Ramos (cell line): ENCODE measurements around the gene WWC1.
"Not testable (repeated sequence)": the region's sequence is repeated elsewhere in the genome, so short reads cannot be mapped to it uniquely, and the experiment has no call there.

Source experiments
- in situ Hi-C: fragments of 300-500 bp; cut with MboI; formaldehyde crosslinking; loops from one replicate; pipeline ENCODE4 v1.14.3; 2022; ENCODE audit warnings: low sequenced_read_pairs; ENCODE audit not compliant: unreplicated experiment

WWC1 gene

GRCh38 chr5:168327994-168328393 lies 36.5 kb downstream of the WWC1 start:
- in situ Hi-C loops = no loop called here

- in situ Hi-C loops = no loop called here
These were observed 37.4 kb downstream of the WWC1 start for GRCh38 chr5:168328814-168329213.

GRCh38 chr5:168329302-168329701 lies 37.9 kb downstream of the WWC1 start:
- in situ Hi-C loops = no loop called here

- in situ Hi-C loops = no loop called here
These were observed 40.6 kb downstream of the WWC1 start for GRCh38 chr5:168332042-168332441.

- in situ Hi-C loops = no loop called here
These were observed 42.8 kb downstream of the WWC1 start for GRCh38 chr5:168334280-168334679.

GRCh38 chr5:168334695-168335094 lies 43.2 kb downstream of the WWC1 start:
- in situ Hi-C loops = no loop called here

DNA sequence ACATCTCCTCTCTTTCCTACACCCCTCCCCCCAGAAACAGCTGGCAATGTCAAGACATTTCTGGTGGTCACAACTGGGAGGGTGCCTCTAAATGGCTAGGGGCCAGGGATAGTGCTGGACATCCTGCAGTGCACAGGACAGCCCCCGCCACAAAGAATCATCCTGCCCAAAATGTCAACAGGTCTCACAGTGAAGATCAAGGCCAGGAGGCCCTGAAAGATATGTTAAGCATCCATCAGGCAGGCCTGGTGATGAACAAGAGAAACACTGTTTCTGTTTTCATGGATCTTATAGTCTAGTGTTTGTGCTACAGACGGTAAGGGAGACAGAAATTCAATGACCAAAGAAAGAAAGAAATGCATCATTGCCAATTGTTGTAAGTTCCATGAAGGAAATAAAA lies 45.9 kb downstream of the WWC1 start:
- in situ Hi-C loops = no loop called here

DNA sequence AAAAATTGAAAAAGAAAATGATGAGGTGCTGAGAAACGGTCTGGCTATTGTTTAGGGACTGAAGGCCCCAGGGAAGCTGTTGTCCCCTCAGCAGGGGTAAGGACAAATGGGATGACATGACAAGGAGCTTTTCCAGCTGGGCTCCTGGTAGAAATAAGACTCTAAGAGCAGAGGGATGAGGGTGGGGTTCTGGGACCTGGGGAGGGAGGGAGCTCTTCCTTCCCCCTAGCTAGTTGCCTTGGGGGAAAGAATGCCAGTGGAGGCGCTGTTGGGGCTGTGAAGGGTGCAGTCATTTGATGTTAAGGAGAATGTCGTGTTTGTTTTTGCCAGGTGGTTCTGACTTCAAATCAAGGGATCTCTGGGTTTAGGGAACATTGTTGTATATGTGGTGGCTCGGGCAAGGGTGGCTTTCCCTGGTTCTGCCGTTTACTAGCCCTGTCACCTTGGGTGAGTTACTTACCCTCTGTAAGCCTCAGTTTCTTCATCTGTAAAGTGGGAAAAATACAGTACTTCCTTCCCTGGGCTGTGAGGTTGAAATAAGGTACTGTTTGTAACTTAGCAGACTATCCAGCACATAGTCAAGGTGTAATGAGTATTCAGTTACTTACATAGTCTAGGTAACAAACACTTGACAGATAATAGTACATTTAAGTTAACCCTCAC lies 47.8 kb downstream of the WWC1 start:
- in situ Hi-C loops = no loop called here

GRCh38 chr5:168339772-168340140 lies 48.3 kb downstream of the WWC1 start:
- in situ Hi-C loops = not testable (repeated sequence)

DNA sequence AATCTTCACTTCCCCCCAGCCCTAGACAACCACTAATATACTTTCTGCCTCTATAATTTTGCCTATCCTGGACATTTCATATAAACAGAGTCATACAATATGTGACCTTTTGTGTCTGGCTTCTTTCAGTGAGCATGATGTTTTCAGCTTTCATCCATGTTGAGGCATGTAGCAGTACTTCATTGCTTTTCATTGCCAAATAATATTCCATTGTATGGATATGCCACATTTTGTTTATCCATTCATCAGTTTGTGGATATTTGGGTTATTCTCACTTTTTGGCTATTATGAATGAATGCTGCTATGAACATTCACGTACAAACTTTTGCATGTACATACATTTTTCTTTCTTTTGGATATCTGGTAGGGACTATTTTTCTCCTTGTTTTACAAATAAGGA lies 49.0 kb downstream of the WWC1 start:
- in situ Hi-C loops = no loop called here

DNA sequence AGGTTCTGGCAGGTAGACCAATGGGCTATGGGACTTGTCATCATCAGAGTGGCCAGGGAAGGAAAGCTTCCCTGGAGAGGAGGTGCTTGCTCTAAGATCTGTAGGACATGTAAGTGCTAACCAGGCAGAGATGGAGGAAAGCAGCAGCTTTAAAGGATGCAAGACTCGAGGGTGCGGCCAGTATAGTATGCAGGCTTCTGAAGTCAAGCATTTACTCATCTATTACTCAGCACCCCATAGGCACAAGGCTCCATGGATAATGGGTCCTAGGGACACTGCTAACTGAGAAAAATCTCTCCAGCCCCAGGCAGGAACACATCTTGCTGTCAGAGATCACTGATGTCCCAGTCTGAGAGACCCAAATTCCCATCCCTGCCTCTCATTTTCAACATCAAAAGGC lies 49.7 kb downstream of the WWC1 start:
- in situ Hi-C loops = no loop called here

DNA sequence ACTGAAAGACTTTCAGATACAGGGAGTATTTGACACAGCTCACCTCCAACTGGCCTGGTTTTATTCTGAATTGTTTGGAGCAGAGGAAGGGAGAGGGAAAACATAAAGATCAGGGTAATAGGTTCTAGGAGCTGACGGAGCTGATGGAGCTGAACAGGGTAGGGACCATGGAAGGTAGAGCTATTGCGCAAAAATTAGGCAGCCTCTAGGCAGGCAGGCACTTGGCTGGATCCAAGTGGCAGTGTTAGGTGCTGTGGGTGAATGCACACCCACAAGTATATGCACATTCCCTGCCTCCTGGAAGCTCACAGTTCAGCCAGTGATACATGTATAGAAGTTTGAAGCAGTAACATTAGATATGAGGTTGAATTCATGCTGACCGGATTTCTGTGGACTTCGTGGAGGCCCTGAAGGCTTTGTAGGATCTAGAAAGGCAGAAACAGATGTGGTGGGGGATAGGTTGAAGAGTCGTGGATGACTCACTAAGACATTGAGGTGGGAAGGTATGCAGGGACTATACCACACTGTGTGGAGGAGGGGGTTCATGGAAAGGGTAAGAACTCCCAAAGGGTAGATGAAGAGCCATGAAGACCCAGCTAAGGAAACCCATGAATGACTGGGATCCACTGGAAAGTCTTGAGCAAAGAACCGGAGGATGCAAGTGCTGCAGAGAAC lies 50.8 kb downstream of the WWC1 start:
- in situ Hi-C loops = no loop called here

- in situ Hi-C loops = no loop called here
These were observed 51.5 kb downstream of the WWC1 start for GRCh38 chr5:168342985-168343384.

DNA sequence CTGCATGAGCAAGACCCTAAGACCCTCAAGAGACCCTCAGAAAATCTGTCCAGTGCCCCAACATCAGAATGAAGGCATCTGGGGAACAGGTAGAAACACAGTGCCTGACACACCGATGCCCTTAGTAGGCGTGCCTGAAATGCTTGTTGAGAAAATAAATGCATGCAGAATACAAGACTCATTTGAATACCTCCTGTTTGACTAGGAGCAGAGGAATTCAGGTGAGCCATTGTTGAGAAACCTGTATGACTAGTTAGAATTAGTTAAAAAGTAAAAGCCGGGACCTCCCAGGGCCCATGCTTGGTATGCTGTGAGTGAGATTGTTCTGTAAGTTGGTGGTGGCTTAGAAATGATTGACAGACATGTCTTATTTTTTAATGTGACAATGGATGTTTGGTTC lies 55.0 kb downstream of the WWC1 start:
- in situ Hi-C loops = no loop called here

- in situ Hi-C loops = no loop called here
These were observed 56.1 kb downstream of the WWC1 start for GRCh38 chr5:168347368-168348083.

DNA sequence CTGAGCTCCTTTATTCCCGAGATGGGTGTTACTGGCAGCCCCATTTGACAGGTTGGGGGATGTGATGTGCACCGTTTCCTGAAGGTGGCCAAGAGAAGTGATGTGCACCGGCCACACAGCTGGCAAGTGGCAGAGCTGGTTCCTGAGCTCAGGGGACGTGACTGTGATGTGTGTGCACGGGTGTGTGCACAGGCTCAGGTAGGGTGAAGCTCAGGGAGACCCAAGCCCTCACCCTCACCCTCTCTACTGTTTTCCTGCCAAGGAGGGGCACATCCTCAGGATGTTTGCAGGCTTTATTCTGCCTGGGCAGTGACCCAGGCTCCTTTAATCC lies 56.6 kb downstream of the WWC1 start:
- in situ Hi-C loops = no loop called here

GRCh38 chr5:168350315-168350714 lies 58.9 kb downstream of the WWC1 start:
- in situ Hi-C loops = no loop called here

DNA sequence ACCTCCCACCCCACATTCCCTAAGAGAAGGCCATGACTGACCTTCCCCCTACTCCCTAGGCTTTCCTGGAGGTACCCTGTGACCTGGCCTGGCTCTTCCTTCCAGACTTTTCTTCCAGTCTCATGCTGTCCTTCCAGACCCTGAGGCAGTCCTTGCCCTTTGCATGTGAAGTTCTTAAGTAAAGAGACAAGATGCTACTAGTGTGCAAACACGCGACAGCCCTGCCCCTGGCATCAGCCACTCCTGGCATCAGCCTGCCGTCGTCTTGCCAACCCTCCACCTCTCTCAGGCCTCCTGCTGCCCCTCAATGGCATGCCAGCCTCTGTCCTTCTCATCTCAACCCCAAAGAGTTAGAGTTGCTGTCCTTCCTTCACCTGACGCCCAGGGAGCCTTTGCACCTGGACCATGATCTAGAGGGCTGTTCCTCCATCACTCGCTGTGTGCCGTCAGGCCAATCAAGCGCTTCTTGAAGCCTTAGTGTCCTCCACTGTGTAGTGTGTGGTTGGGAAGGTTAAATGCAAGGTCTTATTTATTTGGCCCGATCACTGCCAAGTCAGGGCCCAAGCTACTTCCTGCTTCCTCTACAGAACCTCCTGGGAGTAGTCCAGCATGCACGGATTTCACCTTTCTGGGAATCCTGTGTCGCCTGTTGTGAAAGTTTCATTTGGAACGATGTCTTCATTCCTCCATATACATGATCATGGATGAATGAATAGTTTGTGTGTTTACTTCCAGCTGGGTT lies 61.9 kb downstream of the WWC1 start:
- in situ Hi-C loops = no loop called here

DNA sequence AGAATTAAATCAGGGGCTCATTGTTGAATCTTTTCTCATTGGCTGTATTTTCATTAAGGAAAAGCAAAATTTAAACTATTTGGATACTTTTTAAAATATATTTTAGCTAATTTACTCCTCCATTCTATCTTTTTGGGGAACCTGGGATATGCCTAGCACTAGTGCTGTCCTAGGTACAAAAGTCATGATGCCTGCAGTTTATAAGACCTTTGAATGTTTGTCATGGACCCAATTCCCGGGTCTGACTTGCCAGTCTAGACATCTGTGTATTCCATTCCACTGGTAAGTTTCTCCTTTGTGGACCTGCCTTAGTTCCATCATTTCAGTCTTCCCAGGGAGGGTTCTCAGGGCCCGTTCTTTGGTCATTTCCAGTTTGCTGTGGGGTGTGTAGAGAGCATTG lies 63.0 kb downstream of the WWC1 start:
- in situ Hi-C loops = no loop called here

DNA sequence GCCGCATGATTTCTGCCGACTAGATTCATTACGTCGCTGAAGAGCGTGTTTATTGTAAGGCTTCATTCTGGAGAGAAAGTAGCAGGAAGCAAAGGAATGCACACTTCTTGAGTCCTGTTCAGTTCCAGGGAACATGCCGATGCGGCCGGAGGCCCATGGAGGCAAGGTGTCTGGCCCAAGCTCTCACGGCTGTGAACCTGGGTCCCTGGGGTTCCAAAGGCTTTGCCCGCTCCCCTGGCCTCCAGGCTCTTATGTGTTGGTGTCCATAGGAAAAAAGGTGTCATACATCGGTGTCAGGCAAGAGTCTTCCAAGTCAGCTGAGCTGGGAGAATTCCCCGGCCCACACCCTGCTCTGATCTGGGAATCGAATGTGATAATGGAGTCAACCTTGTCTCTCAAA lies 64.7 kb downstream of the WWC1 start:
- in situ Hi-C loops = no loop called here

- in situ Hi-C loops = no loop called here
These were observed 65.1 kb downstream of the WWC1 start for GRCh38 chr5:168356592-168356991.
